Small intestine (tissue), 7 donors: Measurements from ENCODE around the gene SFRP2. TPM values are rescaled to one million over a fixed set of nuclear protein-coding genes. Genes with fewer than 3 reads are reported as not detected.

Source experiments
- DNase-seq, 2 donors: peaks; one replicate each; pipeline versions ENCODE4 v3.0.0 to v3.0.0-alpha.2; 2013
- FAIRE-seq: peaks from 2 replicates; lab custom pipeline; 2012; peaks lifted over from hg19 to GRCh38; lab: Jason Lieb, UNC
- H3K27ac ChIP-seq, 3 donors: one replicate each; pipeline ENCODE4 v1.5.1; 2013; ENCODE audit warnings: low read length in 2 of 3, mild to moderate bottlenecking in 2 of 3, control low read depth in 1 of 3, inconsistent platforms in 1 of 3, low read depth in 1 of 3, moderate library complexity in 1 of 3
- H3K27me3 ChIP-seq, 3 donors: one replicate each; pipeline ENCODE4 v1.6.1; 2013; ENCODE audit warnings: low read length in 3 of 3, inconsistent platforms in 1 of 3; ENCODE audit not compliant: control insufficient read depth in 3 of 3, insufficient read depth in 3 of 3
- H3K36me3 ChIP-seq, 3 donors: one replicate each; pipeline ENCODE4 v1.6.1; 2013; ENCODE audit warnings: low read length in 3 of 3, inconsistent platforms in 1 of 3, low read depth in 1 of 3, mild to moderate bottlenecking in 1 of 3, moderate library complexity in 1 of 3; ENCODE audit not compliant: control insufficient read depth in 3 of 3, insufficient read depth in 2 of 3
- H3K4me1 ChIP-seq, 3 donors: one replicate each; pipeline ENCODE4 v1.6.1; 2013; ENCODE audit warnings: low read length in 2 of 3, inconsistent platforms in 1 of 3, low read depth in 1 of 3, mild to moderate bottlenecking in 1 of 3, moderate library complexity in 1 of 3; ENCODE audit not compliant: control insufficient read depth in 3 of 3, insufficient read depth in 2 of 3
- H3K4me3 ChIP-seq, 3 donors: one replicate each; pipeline ENCODE4 v1.5.1; 2013; ENCODE audit warnings: low read length in 3 of 3, control low read depth in 1 of 3, inconsistent platforms in 1 of 3, low read depth in 1 of 3, mild to moderate bottlenecking in 1 of 3, moderate library complexity in 1 of 3
- H3K9me3 ChIP-seq, 2 donors: one replicate each; pipeline ENCODE4 v1.6.1; 2013; ENCODE audit warnings: low read depth in 1 of 2, low read length in 1 of 2; ENCODE audit not compliant: control insufficient read depth in 2 of 2, insufficient read depth in 1 of 2
- WGBS, 3 donors: extraction: QIAGEN DNeasy Blood & Tissue Kit; methylation state at CpG; one replicate each; pipeline ENCODE4 v1.1.7; 2013; 5-methylcytosine and 5-hydroxymethylcytosine counted together
- polyA plus RNA-seq, 4 donors: library from polyadenylated mRNA; stranded (reverse) in 3 of 4; unstranded in 1 of 4; fragments of 200-250 nt in 3 of 4; fragments of 120-200 nt in 1 of 4; gene quantifications; one replicate each; pipeline versions ENCODE4 v1.2.1 to v1.2.3, GENCODE V29; 2013
- donor health status: healthy with polysubstance abuse.
- donor health status: control.
- donor health status: control.
- donor health status: Bipolar disorder and iron deficiency.
- donor health status: healthy.

SFRP2 gene
- polyA plus RNA-seq, 4 donors, result 1.1 to 11.6 TPM; not detected in 2

DNA sequence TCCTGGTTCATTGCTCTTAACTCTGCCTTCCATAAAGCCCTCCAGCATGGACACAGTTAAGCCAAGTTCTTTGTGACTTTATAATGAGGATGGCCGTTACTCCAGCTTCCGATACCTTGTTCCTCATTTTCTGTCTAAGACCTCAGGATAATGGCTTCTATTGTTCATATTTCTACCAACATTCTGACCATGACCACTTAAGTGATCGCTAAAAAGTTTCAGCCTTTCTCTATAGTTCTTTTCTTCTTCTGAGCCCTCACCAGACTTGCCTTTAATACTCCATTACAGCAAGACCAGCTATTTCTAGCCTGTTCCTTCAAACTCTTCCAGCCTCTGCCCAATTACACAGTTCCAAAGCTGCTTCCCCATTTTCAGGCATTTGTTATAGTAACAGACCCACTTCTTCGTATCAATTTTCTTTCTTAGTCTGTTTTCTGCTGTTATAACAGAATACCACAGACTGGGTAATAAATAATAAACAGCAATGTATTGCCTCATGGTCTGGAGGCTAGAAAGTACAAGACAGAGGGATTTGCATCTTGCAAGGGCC, 41.4 kb downstream of the SFRP2 start:
- Histone ChIP-seq H3K4me1 (no peaks in the 10 kb centered on the region), H3K27ac (no peak overlapping the region), H3K36me3 (no peaks in the 10 kb centered on the region), H3K4me3 (no peak overlapping the region), H3K9me3 (no peaks in the 10 kb centered on the region), H3K27me3 (peaks cover 0 to 3% (median 0%) of the 10 kb centered on the region in 3 donors)
- WGBS, 3 donors, result 75 to 77% (median 76%) methylated on average over 4 of the region's 4 CpGs
- DNase-seq, result no peak
- no peak for FAIRE-seq

- Histone ChIP-seq H3K9me3 (peaks cover 0 to 7% of the 10 kb centered on the region in 2 donors), H3K4me1 (no peaks in the 10 kb centered on the region), H3K27me3 (no peaks in the 10 kb centered on the region), H3K4me3 (no peak overlapping the region), H3K36me3 (no peaks in the 10 kb centered on the region), H3K27ac (no peak overlapping the region)
- no peak for FAIRE-seq
- no peak for DNase-seq
Measured at GRCh38 chr4:153745651-153746050, 43.2 kb downstream of the SFRP2 start.

- Histone ChIP-seq H3K36me3 (no peaks in the 10 kb centered on the region), H3K4me1 (no peaks in the 10 kb centered on the region), H3K27ac (no peak overlapping the region), H3K27me3 (no peaks in the 10 kb centered on the region), H3K4me3 (no peak overlapping the region), H3K9me3 (peaks cover 0 to 7% of the 10 kb centered on the region in 2 donors)
- DNase-seq, result no peak
- FAIRE-seq, result no peak
- WGBS, 3 donors, result 73 to 79% (median 78%) methylated on average over 2 of the region's 2 CpGs
Measured at GRCh38 chr4:153741541-153741940, 47.3 kb downstream of the SFRP2 start.

DNA sequence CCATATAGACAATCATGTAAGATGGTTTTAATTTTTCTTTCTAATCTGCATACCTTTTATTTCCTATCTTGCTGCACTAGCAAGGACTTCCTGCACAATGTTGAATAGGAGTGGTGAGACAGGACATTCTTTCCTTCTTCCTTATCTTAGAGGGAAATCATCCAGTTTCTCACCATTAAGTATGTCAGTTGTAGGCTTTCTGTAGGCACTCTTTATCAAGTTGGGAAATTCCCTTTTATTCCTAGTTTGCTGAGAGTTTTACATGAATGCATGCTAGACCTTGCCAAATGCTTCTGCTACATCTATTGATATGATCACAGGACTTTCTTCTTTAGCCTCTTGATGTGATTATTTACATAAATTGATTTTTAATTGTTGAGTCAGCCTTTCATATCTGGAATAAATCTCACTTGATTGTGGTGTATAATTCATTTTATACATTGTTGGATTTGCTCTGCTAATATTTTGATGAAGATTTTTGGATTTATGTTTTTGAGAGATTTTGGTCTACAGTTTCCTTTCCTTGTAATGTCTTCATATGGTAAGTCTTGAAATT, 52.9 kb downstream of the SFRP2 start:
- Histone ChIP-seq H3K4me3 (no peak overlapping the region), H3K4me1 (no peaks in the 10 kb centered on the region), H3K36me3 (no peaks in the 10 kb centered on the region), H3K27ac (no peak overlapping the region), H3K27me3 (no peaks in the 10 kb centered on the region), H3K9me3 (peaks cover 0 to 3% of the 10 kb centered on the region in 2 donors)
- no peak for DNase-seq
- no peak for FAIRE-seq

DNA sequence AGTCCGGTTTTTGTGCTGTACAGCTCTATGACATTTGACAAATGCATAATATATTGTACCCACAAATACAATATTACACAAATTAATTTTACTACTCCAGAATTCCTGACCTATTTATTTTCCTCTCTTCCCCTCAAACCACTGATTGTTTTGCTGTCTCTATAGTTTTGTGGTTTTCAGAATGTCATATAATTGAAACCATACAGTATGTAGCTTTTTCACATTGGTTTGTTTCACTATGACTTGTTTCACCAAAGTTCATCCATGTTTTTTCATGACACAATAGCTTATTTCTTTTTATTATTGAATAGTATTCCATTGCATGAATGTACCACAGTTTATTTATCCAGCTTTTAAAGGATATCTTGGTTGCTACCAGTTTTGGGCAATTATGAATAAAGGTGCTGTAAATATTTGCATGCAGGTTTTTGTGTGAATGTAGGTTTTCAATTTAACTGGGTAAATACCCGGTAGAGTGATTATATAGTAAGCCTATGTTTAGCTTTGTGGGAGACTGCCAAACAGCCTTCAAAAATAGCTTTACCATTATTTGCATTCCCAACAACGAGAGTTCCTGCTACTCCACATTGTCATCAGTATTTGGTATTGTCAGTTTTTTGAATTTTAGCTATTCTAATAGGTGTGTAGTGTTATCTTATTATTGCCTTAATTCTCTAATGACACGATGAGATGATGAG, 55.0 kb downstream of the SFRP2 start:
- H3K36me3 ChIP-seq, result no peaks in the 10 kb centered on the region
- no peaks in the 10 kb centered on the region for H3K27me3 ChIP-seq
- DNase-seq (no peak), FAIRE-seq (no peak)
- H3K4me1 ChIP-seq, result no peaks in the 10 kb centered on the region
- no peaks in the 10 kb centered on the region for H3K9me3 ChIP-seq
- no peak overlapping the region for H3K27ac ChIP-seq
- no peak overlapping the region for H3K4me3 ChIP-seq
- 68 to 77% (median 73%) methylated on average over 4 of the region's 4 CpGs for WGBS, 3 donors

- no peaks in the 10 kb centered on the region for H3K4me1 ChIP-seq
- FAIRE-seq (no peak), DNase-seq (no peak)
- no peaks in the 10 kb centered on the region for H3K36me3 ChIP-seq
- no peak overlapping the region for H3K4me3 ChIP-seq
- WGBS, 3 donors, result 39 to 49% (median 40%) methylated on average over 3 of the region's 3 CpGs
- H3K9me3 ChIP-seq, result no peaks in the 10 kb centered on the region
- no peak overlapping the region for H3K27ac ChIP-seq
- H3K27me3 ChIP-seq, result no peaks in the 10 kb centered on the region
Measured at GRCh38 chr4:153731239-153731638, 57.6 kb downstream of the SFRP2 start.

Other genes starting within 250 kb of the SFRP2 start
- 10 to 100 TPM in 1 of 4 donors, 1 to 10 TPM in 3; 1.4 to 11.2 (median 3.1) TPM for gene TLR2, start 104.8 kb downstream of the SFRP2 start, polyA plus RNA-seq
- gene RNF175, start 29.1 kb downstream of the SFRP2 start, polyA plus RNA-seq, result under 1 TPM in 2 of 4 donors, not detected in 2; 0.38 to 0.72 TPM